Activated naive CD8-positive, alpha-beta T cell treated with anti-CD3 and anti-CD28 coated beads for 36 hours (primary cell): ENCODE measurements around the gene PAFAH1B1. TPM values are rescaled to one million over a fixed set of nuclear protein-coding genes. Genes with fewer than 3 reads are reported as not detected.
"Not testable (repeated sequence)": the region's sequence is repeated elsewhere in the genome, so short reads cannot be mapped to it uniquely, and the experiment has no call there.

Source experiments
- DNase-seq: peaks from one replicate; pipeline ENCODE4 v3.0.0; 2021
- H3K27ac Mint-ChIP-seq: one replicate; pipeline ENCODE4 v1.8.0; 2022; ENCODE audit warnings: mild to moderate bottlenecking, moderate library complexity, mixed read lengths
- H3K27me3 Mint-ChIP-seq: one replicate; pipeline ENCODE4 v1.8.0; 2022; ENCODE audit warnings: mild to moderate bottlenecking, mixed read lengths
- H3K36me3 Mint-ChIP-seq: one replicate; pipeline ENCODE4 v1.8.0; 2021; ENCODE audit warnings: mild to moderate bottlenecking, mixed read lengths
- H3K4me1 Mint-ChIP-seq: one replicate; pipeline ENCODE4 v1.8.0; 2021; ENCODE audit warnings: mixed read lengths
- H3K4me3 Mint-ChIP-seq: one replicate; pipeline ENCODE4 v1.8.0; 2022; ENCODE audit warnings: mild to moderate bottlenecking, moderate library complexity, mixed read lengths
- H3K9me3 Mint-ChIP-seq: one replicate; pipeline ENCODE4 v1.8.0; 2022; ENCODE audit warnings: mixed read lengths
- total RNA-seq, 2 experiments: library from RNA; stranded (reverse); gene quantifications; one replicate each; pipeline ENCODE4 v1.2.3, GENCODE V29; 2021

Gene PAFAH1B1
- total RNA-seq, 2 experiments from 2014 or later, result 137 to 156 TPM

- no peak overlapping the region for H3K27ac Mint-ChIP-seq
- H3K4me3 Mint-ChIP-seq, result no peak overlapping the region
- peaks cover 7% of the 10 kb centered on the region for H3K36me3 Mint-ChIP-seq
- no peak for DNase-seq
- H3K27me3 Mint-ChIP-seq, result no peaks in the 10 kb centered on the region
- no peaks in the 10 kb centered on the region for H3K4me1 Mint-ChIP-seq
- no peaks in the 10 kb centered on the region for H3K9me3 Mint-ChIP-seq
These were observed 102.7 kb downstream of the PAFAH1B1 start for GRCh38 chr17:2695961-2696760.

GRCh38 chr17:2697611-2698162, 104.2 kb downstream of the PAFAH1B1 start:
- Mint-ChIP-seq H3K4me1 (no peaks in the 10 kb centered on the region), H3K27ac (no peak overlapping the region), H3K27me3 (no peaks in the 10 kb centered on the region), H3K4me3 (no peak overlapping the region), H3K9me3 (no peaks in the 10 kb centered on the region), H3K36me3 (peaks cover 8% of the 10 kb centered on the region)
- DNase-seq, result no peak

- not testable (repeated sequence) for DNase-seq, H3K4me1 Mint-ChIP-seq, H3K4me3 Mint-ChIP-seq, H3K27me3 Mint-ChIP-seq, H3K9me3 Mint-ChIP-seq, H3K36me3 Mint-ChIP-seq, H3K27ac Mint-ChIP-seq
These were observed 105.9 kb downstream of the PAFAH1B1 start for GRCh38 chr17:2699216-2699805.

GRCh38 chr17:2700030-2700490, 106.6 kb downstream of the PAFAH1B1 start:
- Mint-ChIP-seq H3K4me3 (no peak overlapping the region), H3K36me3 (peaks cover 9% of the 10 kb centered on the region), H3K27me3 (no peaks in the 10 kb centered on the region), H3K27ac (no peak overlapping the region), H3K4me1 (no peaks in the 10 kb centered on the region), H3K9me3 (no peaks in the 10 kb centered on the region)
- DNase-seq, result no peak

GRCh38 chr17:2700491-2701141, 107.2 kb downstream of the PAFAH1B1 start:
- no peaks in the 10 kb centered on the region for H3K9me3 Mint-ChIP-seq
- DNase-seq, result no peak
- H3K27me3 Mint-ChIP-seq, result no peaks in the 10 kb centered on the region
- H3K4me3 Mint-ChIP-seq, result no peak overlapping the region
- no peak overlapping the region for H3K27ac Mint-ChIP-seq
- peaks cover 11% of the 10 kb centered on the region for H3K36me3 Mint-ChIP-seq
- H3K4me1 Mint-ChIP-seq, result peaks cover 3% of the 10 kb centered on the region

GRCh38 chr17:2701161-2701995, 107.9 kb downstream of the PAFAH1B1 start:
- Mint-ChIP-seq H3K4me3 (no peak overlapping the region), H3K36me3 (peaks cover 11% of the 10 kb centered on the region), H3K27me3 (no peaks in the 10 kb centered on the region), H3K27ac (no peak overlapping the region), H3K4me1 (peaks cover 3% of the 10 kb centered on the region), H3K9me3 (no peaks in the 10 kb centered on the region)
- DNase-seq, result no peak

- Mint-ChIP-seq H3K27me3 (no peaks in the 10 kb centered on the region), H3K27ac (no peak overlapping the region), H3K36me3 (peaks cover 11% of the 10 kb centered on the region), H3K4me1 (peaks cover 3% of the 10 kb centered on the region), H3K9me3 (no peaks in the 10 kb centered on the region), H3K4me3 (no peak overlapping the region)
- no peak for DNase-seq
These were observed 108.7 kb downstream of the PAFAH1B1 start for GRCh38 chr17:2701996-2702741.

GRCh38 chr17:2703181-2703580, 109.7 kb downstream of the PAFAH1B1 start:
- no peaks in the 10 kb centered on the region for H3K9me3 Mint-ChIP-seq
- no peak overlapping the region for H3K4me3 Mint-ChIP-seq
- H3K27ac Mint-ChIP-seq, result no peak overlapping the region
- peaks cover 4% of the 10 kb centered on the region for H3K4me1 Mint-ChIP-seq
- peaks cover 8% of the 10 kb centered on the region for H3K36me3 Mint-ChIP-seq
- no peak for DNase-seq
- H3K27me3 Mint-ChIP-seq, result no peaks in the 10 kb centered on the region

- Mint-ChIP-seq H3K4me1 (peaks cover 7% of the 10 kb centered on the region), H3K27ac (no peak overlapping the region), H3K36me3 (peaks cover 4% of the 10 kb centered on the region), H3K27me3 (no peaks in the 10 kb centered on the region), H3K9me3 (no peaks in the 10 kb centered on the region), H3K4me3 (no peak overlapping the region)
- no peak for DNase-seq
These were observed 110.2 kb downstream of the PAFAH1B1 start for GRCh38 chr17:2703606-2704005.

GRCh38 chr17:2704031-2704889, 110.8 kb downstream of the PAFAH1B1 start:
- H3K4me1 Mint-ChIP-seq, result peaks cover 14% of the 10 kb centered on the region
- H3K36me3 Mint-ChIP-seq, result peaks cover 5% of the 10 kb centered on the region
- no peaks in the 10 kb centered on the region for H3K9me3 Mint-ChIP-seq
- no peak for DNase-seq
- no peak overlapping the region for H3K4me3 Mint-ChIP-seq
- H3K27me3 Mint-ChIP-seq, result no peaks in the 10 kb centered on the region
- peak overlapping the region; percentile 56 for H3K27ac Mint-ChIP-seq

GRCh38 chr17:2704890-2705248, 111.4 kb downstream of the PAFAH1B1 start:
- no peak for DNase-seq
- no peaks in the 10 kb centered on the region for H3K9me3 Mint-ChIP-seq
- H3K36me3 Mint-ChIP-seq, result peaks cover 9% of the 10 kb centered on the region
- no peak overlapping the region for H3K4me3 Mint-ChIP-seq
- peak overlapping the region; percentile 56 for H3K27ac Mint-ChIP-seq
- H3K4me1 Mint-ChIP-seq, result peaks cover 20% of the 10 kb centered on the region
- H3K27me3 Mint-ChIP-seq, result no peaks in the 10 kb centered on the region

- peak overlapping the region; percentile 3 for H3K27ac Mint-ChIP-seq
- peaks cover 13% of the 10 kb centered on the region for H3K36me3 Mint-ChIP-seq
- no peaks in the 10 kb centered on the region for H3K9me3 Mint-ChIP-seq
- H3K4me3 Mint-ChIP-seq, result no peak overlapping the region
- peaks cover 24% of the 10 kb centered on the region for H3K4me1 Mint-ChIP-seq
- DNase-seq, result no peak
- no peaks in the 10 kb centered on the region for H3K27me3 Mint-ChIP-seq
These were observed 111.8 kb downstream of the PAFAH1B1 start for GRCh38 chr17:2705263-2705662.
